HCT116 (cell line): Measurements from ENCODE around the gene FFAR3. TPM values are rescaled to one million over a fixed set of nuclear protein-coding genes. Genes with fewer than 3 reads are reported as not detected.

Source experiments
- ATAC-seq: fragments of 200-7000 bp; cut with Tn5 transposase; 2 replicates; pipeline ENCODE4 v1.9.1; 2020; ENCODE audit warnings: mild to moderate bottlenecking, moderate library complexity
- BruUV-seq: library from RNA; stranded (reverse); fragments of 400-500 nt; replicated peaks from 2 replicates; lab custom pipeline; 2021; lab: Mats Ljungman, UMichigan
- CTCF ChIA-PET: fragments of 300-600 bp; sonication (Branson Sonifier 250); formaldehyde crosslinking; loops from one replicate; lab custom pipeline; 2021; ENCODE audit warnings: antibody characterized with exemption; lab: Charles Lee
- POLR2A ChIA-PET: fragments of 300-600, 350-600 bp; sonication (Branson Sonifier 250); formaldehyde crosslinking; loops from one replicate; lab custom pipeline; 2021; ENCODE audit warnings: antibody characterized with exemption; lab: Charles Lee
- RAD21 ChIA-PET, 2 experiments: fragments of 300-600 bp; sonication (Branson Sonifier 250); formaldehyde crosslinking; loops; one replicate each; lab custom pipeline; 2023; ENCODE audit warnings: low total read pairs in 2 of 2; ENCODE audit not compliant: uncharacterized antibody in 2 of 2, unreplicated experiment in 2 of 2, low non-redundant PET in 1 of 2; lab: Charles Lee
- DNase-seq: peaks from one replicate; pipeline ENCODE4 v3.0.0-alpha.2; 2010; ENCODE audit warnings: low read depth, low spot score
- H2AFZ ChIP-seq: fragments of 200-600 bp; shearing (Covaris generic), sonication (generic); 2 replicates; pipeline ENCODE4 v1.6.1; 2017; ENCODE audit warnings: low read depth, mixed run types, mixed read lengths, antibody characterized with exemption, low read length; ENCODE audit not compliant: poor library complexity, severe bottlenecking
- H3K27ac ChIP-seq: 2 replicates; pipeline ENCODE4 v1.5.1; 2012; ENCODE audit warnings: low read depth, low read length
- H3K27me3 ChIP-seq: fragments of 200-600 bp; sonication (generic); 2 replicates; pipeline ENCODE4 v1.6.1; 2016; ENCODE audit warnings: mixed run types, low read length, mixed read lengths; ENCODE audit not compliant: insufficient read depth
- H3K36me3 ChIP-seq, 2 experiments: fragments of 200-500 bp in 1 of 2; fragments of 200-600 bp in 1 of 2; sonication (Bioruptor generic) in 1 of 2; sonication (generic) in 1 of 2; 2 replicates each; pipeline versions ENCODE4 v1.5.1 to v1.6.1; 2014 to 2016; ENCODE audit warnings: low read length in 2 of 2, inconsistent platforms in 1 of 2, mixed read lengths in 1 of 2, mixed run types in 1 of 2; ENCODE audit not compliant: insufficient read depth in 2 of 2, control insufficient read depth in 1 of 2
- H3K4me1 ChIP-seq, 2 experiments: fragments of 200-600 bp in 1 of 2; sonication (generic) in 1 of 2; 2 replicates each; pipeline versions ENCODE4 v1.5.1 to v1.6.1; 2012 to 2017; ENCODE audit warnings: low read length in 2 of 2, inconsistent platforms in 1 of 2, mild to moderate bottlenecking in 1 of 2, mixed read lengths in 1 of 2, mixed run types in 1 of 2, moderate library complexity in 1 of 2; ENCODE audit not compliant: insufficient read depth in 2 of 2, control insufficient read depth in 1 of 2
- H3K4me2 ChIP-seq: fragments of 200-600 bp; sonication (generic); 2 replicates; pipeline ENCODE4 v1.6.1; 2017; ENCODE audit warnings: mixed run types, low read length, mixed read lengths
- H3K4me3 ChIP-seq, 2 experiments: fragments of 200-600 bp in 1 of 2; sonication (generic) in 1 of 2; replicated peaks in 1 of 2; 2 replicates each; pipeline ENCODE4 v1.5.1; 2011 to 2016; ENCODE audit warnings: low read length in 2 of 2, control low read depth in 1 of 2, low read depth in 1 of 2, mild to moderate bottlenecking in 1 of 2, mixed read lengths in 1 of 2, mixed run types in 1 of 2
- H3K79me2 ChIP-seq: fragments of 200-600 bp; sonication (generic); 2 replicates; pipeline ENCODE4 v1.6.1; 2017; ENCODE audit warnings: mild to moderate bottlenecking, mixed run types, low read length, moderate library complexity, mixed read lengths; ENCODE audit not compliant: insufficient read depth
- H3K9ac ChIP-seq: fragments of 200-600 bp; sonication (generic); 2 replicates; pipeline ENCODE4 v1.6.1; 2016; ENCODE audit warnings: low read length, mixed read lengths
- H3K9me2 ChIP-seq: fragments of 200-600 bp; sonication (generic), shearing (Covaris generic); 2 replicates; pipeline ENCODE4 v1.6.1; 2017; ENCODE audit warnings: mixed run types, mild to moderate bottlenecking, moderate library complexity; ENCODE audit not compliant: insufficient read depth
- H3K9me3 ChIP-seq, 2 experiments: fragments of 200-500 bp in 1 of 2; fragments of 200-600 bp in 1 of 2; sonication (Bioruptor generic) in 1 of 2; sonication (generic) in 1 of 2; 2 replicates each; pipeline ENCODE4 v1.6.1; 2014 to 2017; ENCODE audit warnings: low read length in 2 of 2, mixed read lengths in 2 of 2, inconsistent platforms in 1 of 2, low read depth in 1 of 2, mild to moderate bottlenecking in 1 of 2, mixed run types in 1 of 2, moderate library complexity in 1 of 2; ENCODE audit not compliant: control insufficient read depth in 1 of 2, insufficient read depth in 1 of 2
- H4K20me1 ChIP-seq: fragments of 200-600 bp; sonication (generic), shearing (Covaris generic); 2 replicates; pipeline ENCODE4 v1.6.1; 2017; ENCODE audit warnings: mixed run types, mild to moderate bottlenecking, moderate library complexity; ENCODE audit not compliant: insufficient read depth
- CBX3 ChIP-seq: IDR thresholded peaks from 2 replicates; pipeline ENCODE4 v1.6.1; 2012; ENCODE audit warnings: low read depth
- EGR1 ChIP-seq: IDR thresholded peaks from 2 replicates; pipeline ENCODE4 v1.6.1; 2012; ENCODE audit warnings: low read depth
- FOSL1 ChIP-seq: IDR thresholded peaks from 2 replicates; pipeline ENCODE4 v1.6.1; 2012; ENCODE audit warnings: low read depth
- MAX ChIP-seq: IDR thresholded peaks from 2 replicates; pipeline ENCODE4 v1.6.1; 2012
- POLR2A ChIP-seq: IDR thresholded peaks from 2 replicates; pipeline ENCODE4 v1.7.0; 2011; ENCODE audit warnings: borderline replicate concordance; ENCODE audit not compliant: insufficient read depth, insufficient read length; ENCODE audit errors: extremely low read depth
- POLR2AphosphoS5 ChIP-seq: IDR thresholded peaks from 2 replicates; pipeline ENCODE4 v1.6.1; 2011; ENCODE audit warnings: mild to moderate bottlenecking, low read depth, low read length, moderate library complexity
- REST ChIP-seq: IDR thresholded peaks from 2 replicates; pipeline ENCODE4 v1.6.1; 2012; ENCODE audit warnings: low read depth
- SP1 ChIP-seq: IDR thresholded peaks from 2 replicates; pipeline ENCODE4 v1.6.1; 2012; ENCODE audit warnings: low read depth
- intact Hi-C: fragments of 100-400 bp; cut with micrococcal nuclease; formaldehyde crosslinking; loops from 2 replicates; pipeline ENCODE4 v1.10.0; 2022
- total RNA-seq: library from RNA; stranded (reverse); gene quantifications from one replicate; pipeline ENCODE4 v1.2.1, GENCODE V29; 2021; ENCODE audit not compliant: unreplicated experiment

Gene FFAR3
- total RNA-seq, 1 experiment from 2014 or later: not detected

- Histone ChIP-seq H3K9me3 (no peaks in the 10 kb centered on the region), H3K4me2 (no peak overlapping the region), H3K9me2 (no peaks in the 10 kb centered on the region), H3K36me3 (no peaks in the 10 kb centered on the region), H3K9ac (no peak overlapping the region), H2AFZ (no peak overlapping the region), H3K79me2 (no peaks in the 10 kb centered on the region), H3K4me1 (peaks cover 0 to 8% of the 10 kb centered on the region in 2 experiments; a peak in 2 of 4 replicates), H4K20me1 (no peaks in the 10 kb centered on the region), H3K4me3 (no peak overlapping the region), H3K27ac (no peak overlapping the region), H3K27me3 (no peaks in the 10 kb centered on the region)
- CTCF ChIA-PET: no interaction called here
- POLR2A ChIA-PET: no interaction called here
- DNase-seq: no peak
- no TSS peak for BruUV-seq
- TF ChIP-seq MAX (no peak), FOSL1 (no peak), POLR2A (no peak), SP1 (no peak), POLR2AphosphoS5 (no peak)
- intact Hi-C loops: no loop called here
- ATAC-seq: no peak
- RAD21 ChIA-PET: no interaction called here
Observed at GRCh38 chr19:35392742-35393715, 34.8 kb downstream of the FFAR3 start.

- ChIA-PET POLR2A (no interaction called here), RAD21 (no interaction called here)
- no peaks in the 10 kb centered on the region for H4K20me1 ChIP-seq
- no TSS peak for BruUV-seq
- H3K9ac ChIP-seq: no peak overlapping the region
- no peaks in the 10 kb centered on the region for H3K79me2 ChIP-seq
- H3K4me3 ChIP-seq: no peak overlapping the region
- H2AFZ ChIP-seq: no peak overlapping the region
- no peak for ATAC-seq
- no peak overlapping the region for H3K4me2 ChIP-seq
- TF ChIP-seq EGR1: no peak
- TF ChIP-seq CBX3: no peak
- TF ChIP-seq REST: no peak
- TF ChIP-seq, all 23 proteins: peak for 0
- H3K27me3 ChIP-seq: no peaks in the 10 kb centered on the region
- H3K27ac ChIP-seq: no peak overlapping the region
- no peak for DNase-seq
- H3K9me2 ChIP-seq: no peaks in the 10 kb centered on the region
- intact Hi-C loops: no loop called here
- no peaks in the 10 kb centered on the region for H3K36me3 ChIP-seq
- no peaks in the 10 kb centered on the region for H3K4me1 ChIP-seq
- CTCF ChIA-PET: no interaction called here
- H3K9me3 ChIP-seq: no peaks in the 10 kb centered on the region
Observed at GRCh38 chr19:35395382-35396199, 37.3 kb downstream of the FFAR3 start.
